GM12874 (cell line): Measurements from ENCODE around the gene MAD1L1.

Experiments used
- TF ChIP-seq, protein P1 (sequence below): IDR thresholded peaks from 2 replicates; pipeline ENCODE4 v1.5.1; 2011; ENCODE audit warnings: low read depth, mild to moderate bottlenecking, control low read depth, low read length, moderate library complexity; ENCODE audit not compliant: insufficient read depth

The MAD1L1 gene

DNA sequence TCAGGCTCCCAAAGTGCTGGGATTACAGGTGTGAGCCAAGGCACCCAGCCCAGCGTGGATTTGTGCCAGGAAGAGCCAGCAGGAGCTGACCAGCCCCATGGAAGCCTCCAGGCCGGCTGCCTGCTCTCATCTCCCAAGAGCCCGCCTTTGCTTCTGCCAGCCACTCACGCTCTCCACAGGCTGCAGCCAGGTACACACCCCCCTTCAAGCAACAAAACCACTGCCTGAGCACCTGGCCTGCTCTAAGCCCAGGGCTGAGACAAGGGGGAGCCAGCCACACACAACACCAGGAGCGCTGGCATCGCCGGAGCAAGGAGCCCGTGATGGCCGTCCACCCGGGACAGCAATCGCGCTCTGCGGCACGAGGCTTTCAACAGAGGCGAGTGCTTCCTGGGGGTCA lies 34.5 kb downstream of the MAD1L1 start:
- TF ChIP-seq, protein P1, sequence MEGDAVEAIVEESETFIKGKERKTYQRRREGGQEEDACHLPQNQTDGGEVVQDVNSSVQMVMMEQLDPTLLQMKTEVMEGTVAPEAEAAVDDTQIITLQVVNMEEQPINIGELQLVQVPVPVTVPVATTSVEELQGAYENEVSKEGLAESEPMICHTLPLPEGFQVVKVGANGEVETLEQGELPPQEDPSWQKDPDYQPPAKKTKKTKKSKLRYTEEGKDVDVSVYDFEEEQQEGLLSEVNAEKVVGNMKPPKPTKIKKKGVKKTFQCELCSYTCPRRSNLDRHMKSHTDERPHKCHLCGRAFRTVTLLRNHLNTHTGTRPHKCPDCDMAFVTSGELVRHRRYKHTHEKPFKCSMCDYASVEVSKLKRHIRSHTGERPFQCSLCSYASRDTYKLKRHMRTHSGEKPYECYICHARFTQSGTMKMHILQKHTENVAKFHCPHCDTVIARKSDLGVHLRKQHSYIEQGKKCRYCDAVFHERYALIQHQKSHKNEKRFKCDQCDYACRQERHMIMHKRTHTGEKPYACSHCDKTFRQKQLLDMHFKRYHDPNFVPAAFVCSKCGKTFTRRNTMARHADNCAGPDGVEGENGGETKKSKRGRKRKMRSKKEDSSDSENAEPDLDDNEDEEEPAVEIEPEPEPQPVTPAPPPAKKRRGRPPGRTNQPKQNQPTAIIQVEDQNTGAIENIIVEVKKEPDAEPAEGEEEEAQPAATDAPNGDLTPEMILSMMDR, result no peak

DNA sequence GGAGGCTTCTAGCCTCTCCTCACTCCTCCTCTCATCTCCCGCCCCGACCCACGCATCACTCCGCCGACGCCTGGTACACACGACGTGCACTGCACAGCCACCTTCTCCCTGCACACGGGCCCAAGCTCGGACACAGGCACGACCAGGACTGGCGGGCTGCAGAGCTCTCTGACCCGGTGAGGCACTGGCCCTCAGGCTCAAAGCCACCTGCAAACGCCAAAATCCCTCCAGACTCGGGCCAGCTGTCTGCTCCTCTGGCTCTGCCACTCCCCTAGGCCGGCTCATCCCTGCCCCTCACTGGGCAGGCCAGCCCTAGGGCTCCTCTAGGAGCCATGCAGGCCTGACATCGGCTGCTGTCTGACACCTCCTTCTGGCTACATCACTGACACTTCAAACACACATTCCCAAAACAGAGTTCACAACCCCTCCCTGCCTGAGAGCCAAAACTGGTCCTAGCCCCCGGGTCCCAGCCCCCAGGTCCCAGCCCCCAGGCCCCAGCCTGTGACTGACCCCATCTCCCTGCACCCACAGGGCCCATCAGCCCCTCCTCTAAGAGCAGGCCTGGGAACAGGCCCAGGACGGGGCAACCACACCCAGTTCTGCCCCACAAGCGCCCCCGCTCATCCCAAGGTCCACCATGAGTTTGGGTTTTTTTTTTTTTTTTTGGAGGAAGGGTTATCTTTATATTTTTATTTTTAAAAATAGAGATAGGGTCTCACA lies 35.1 kb downstream of the MAD1L1 start:
- TF ChIP-seq, protein P1, result no peak

DNA sequence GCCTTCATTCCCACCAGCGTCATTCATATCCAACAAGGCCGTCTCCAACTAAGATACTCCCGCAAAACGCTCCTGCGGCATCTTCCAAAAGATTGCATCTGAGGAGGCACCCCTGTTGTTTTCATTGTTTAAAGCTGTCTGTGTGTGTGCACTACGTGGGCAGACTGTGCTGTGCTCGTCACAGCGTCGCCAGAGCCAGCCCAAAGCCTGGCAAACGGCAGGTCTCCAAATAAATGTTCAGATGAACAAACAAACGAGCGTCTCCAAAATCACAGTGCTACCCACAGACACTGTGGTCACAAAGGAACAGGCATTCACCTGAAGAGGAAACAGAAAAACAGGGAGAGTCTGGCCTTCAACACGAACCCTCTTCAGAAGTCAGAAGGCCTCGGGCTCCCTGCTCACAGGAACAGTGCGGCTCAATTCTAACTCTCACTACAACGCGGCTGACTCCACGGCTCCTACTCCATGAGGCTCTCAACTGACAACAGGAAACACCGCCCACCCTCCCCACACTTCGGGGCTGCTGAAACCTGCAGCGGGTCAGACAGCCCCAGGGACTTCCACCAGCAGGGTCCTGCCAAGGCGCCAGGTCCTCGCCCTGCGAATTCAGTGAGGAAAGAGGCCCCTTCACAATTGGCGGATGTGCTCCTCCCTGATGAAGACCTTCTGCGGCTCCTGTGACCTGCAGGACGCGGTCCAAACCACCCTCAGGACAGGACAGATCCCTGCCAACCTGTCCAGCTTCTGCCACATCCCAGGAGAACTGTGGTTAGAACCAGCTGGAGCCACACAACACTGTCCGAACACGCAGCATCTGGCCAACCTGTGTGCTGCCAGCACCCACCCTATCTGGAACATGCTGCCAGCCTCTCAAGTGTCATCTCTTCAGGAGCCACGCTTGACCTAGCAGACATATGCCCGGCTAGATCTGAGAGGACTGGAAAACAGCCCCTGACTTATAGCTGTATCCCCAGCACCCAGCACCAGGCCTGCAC lies 36.1 kb downstream of the MAD1L1 start:
- TF ChIP-seq, protein P1, result no peak

DNA sequence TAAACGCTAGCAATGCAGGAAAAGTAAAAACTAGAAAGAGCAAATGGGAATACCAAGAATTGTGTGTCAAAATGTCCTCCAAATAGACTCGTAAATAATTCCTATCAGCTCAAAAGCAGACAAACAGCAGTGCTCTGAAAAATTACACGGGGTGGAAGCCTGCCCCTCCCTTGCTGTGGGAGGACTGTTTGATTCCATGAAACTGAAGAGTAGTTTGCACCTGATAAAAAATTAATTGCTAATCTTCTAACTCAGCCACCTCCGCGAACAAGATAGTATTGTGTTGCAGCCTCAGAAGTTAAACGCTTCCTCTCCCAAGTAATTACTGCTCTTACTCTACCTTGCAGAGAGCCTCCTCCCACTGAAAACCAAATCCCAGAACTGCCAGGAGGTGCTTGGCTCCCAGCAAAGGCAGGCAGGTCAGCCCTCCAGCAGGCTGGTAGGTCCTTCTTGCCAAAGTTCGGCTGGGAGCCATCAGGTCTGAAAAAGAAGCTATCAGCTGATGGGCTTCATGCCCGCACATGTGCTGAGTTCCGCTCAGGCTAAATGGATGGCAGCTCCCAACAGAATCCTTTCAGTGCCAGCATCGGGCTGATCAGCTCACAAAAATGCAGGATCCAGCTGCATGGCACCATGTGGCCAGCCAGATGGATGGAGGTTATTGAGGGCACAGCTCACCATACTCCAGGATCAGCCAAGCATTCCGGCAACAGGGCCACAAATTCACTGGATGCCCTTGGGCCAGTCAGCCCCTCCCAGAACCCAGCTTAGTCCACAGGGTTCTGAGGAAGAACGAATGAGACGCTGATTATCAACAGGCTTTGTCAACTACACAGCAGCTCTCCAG lies 37.1 kb downstream of the MAD1L1 start:
- TF ChIP-seq, protein P1, result no peak

DNA sequence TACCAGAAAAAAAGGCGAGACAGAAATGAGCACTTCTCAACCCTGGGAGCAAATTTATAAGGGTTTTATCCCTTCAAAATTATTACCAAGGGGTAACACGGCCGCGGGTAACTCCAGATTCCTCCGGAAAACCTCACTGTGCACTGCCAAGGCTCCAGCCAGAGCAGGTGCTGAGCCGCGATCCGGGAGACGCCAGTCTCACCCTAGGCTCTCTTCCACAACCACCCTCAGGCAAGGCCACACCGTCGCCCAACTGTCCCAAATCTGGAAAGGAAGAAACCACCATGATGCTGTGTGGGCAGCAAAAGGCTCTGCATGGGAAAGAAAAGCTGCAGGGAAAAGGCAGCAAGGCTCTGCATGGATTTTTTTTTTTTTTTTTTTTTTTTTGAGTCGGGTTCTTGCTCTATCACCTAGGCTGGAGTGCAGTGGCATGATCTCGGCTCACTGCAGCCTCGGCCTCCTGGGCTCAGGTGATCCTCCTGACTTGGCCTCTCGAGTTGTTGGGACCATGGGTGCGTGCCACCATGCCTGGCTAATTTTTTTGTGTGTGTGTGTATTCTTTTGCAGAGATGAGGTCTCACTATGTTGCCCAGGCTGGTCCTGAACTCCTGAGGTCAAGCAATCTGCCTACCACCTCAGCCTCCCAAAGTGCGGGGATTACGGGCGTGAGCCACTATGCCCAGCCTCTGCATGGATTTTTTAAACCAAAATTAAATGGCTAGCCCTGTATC lies 39.0 kb downstream of the MAD1L1 start:
- TF ChIP-seq, protein P1, result no peak

DNA sequence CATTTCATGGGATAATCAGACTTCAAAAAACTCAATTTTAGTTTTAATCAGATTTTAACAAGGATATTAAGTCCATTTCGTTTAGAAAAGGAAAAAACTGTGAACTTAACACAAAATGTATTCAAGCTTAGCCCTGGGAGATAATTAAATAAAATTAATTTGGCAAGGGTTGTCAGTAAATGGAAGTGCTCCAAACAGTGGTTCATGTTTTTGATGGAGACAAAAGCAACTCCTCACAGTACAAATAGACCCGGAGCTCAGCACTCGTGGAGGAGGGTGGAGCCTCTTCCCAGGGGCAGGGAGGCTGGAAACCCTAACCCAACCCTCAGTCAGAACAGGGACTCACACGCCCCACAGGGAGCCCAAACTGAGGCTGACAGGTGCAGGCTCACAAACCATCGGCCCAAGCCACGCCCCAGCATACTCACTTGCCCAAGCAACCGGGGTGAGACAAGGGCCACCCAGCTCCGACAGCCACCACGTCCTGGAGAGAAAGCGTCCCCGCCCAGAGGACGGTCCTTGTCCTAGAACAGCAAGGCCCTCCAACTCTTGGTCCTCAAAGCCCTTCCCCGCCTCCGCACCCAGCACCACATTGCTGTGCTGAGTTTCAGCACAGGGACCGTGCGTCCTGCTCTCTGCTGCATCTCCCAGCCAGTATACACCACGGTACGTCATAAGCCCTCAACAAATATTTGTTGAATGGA lies 39.8 kb downstream of the MAD1L1 start:
- TF ChIP-seq, protein P1, result no peak
